Vagina (tissue), 2 donors: ENCODE data around the gene IRF2. TPM values are rescaled to one million over a fixed set of nuclear protein-coding genes. Genes with fewer than 3 reads are reported as not detected.
"Not testable (repeated sequence)": the region's sequence is repeated elsewhere in the genome, so short reads cannot be mapped to it uniquely, and the experiment has no call there.

Experiments used
- DNase-seq, 2 donors: peaks; one replicate each; pipeline ENCODE4 v3.0.0-alpha.2; 2017; ENCODE audit errors: extremely low spot score in 2 of 2
- H3K27ac ChIP-seq: fragments of 200-600 bp; sonication (generic); one replicate; pipeline ENCODE4 v1.5.1; 2019
- H3K27me3 ChIP-seq: fragments of 200-600 bp; sonication (generic); one replicate; pipeline ENCODE4 v1.5.1; 2019
- H3K36me3 ChIP-seq, 2 donors: fragments of 200-600 bp; sonication (generic); one replicate each; pipeline ENCODE4 v1.5.1; 2017 to 2019
- H3K4me1 ChIP-seq: fragments of 200-600 bp; sonication (generic); one replicate; pipeline ENCODE4 v1.5.1; 2019
- H3K4me3 ChIP-seq, 2 donors: fragments of 200-600 bp; sonication (generic); 1 replicate in 1 of 2; 2 replicates in 1 of 2; pipeline ENCODE4 v1.5.1; 2016 to 2019
- H3K9me3 ChIP-seq: fragments of 200-600 bp; sonication (generic); one replicate; pipeline ENCODE4 v1.5.1; 2019
- CTCF ChIP-seq, 3 experiments: fragments of 450-650 bp in 2 of 3; fragments of 200-600 bp in 1 of 3; sonication (generic) in 1 of 3; IDR thresholded peaks; one replicate each; pipeline ENCODE4 v1.5.1; 2017 to 2019; ENCODE audit warnings: antibody characterized with exemption in 3 of 3, mild to moderate bottlenecking in 2 of 3, moderate library complexity in 2 of 3
- POLR2A ChIP-seq, 2 donors: fragments of 450-650 bp; IDR thresholded peaks; one replicate each; pipeline ENCODE4 v1.6.1; 2017; ENCODE audit warnings: antibody characterized with exemption in 2 of 2, mild to moderate bottlenecking in 2 of 2, moderate library complexity in 2 of 2
- POLR2AphosphoS5 ChIP-seq, 2 donors: sonication (generic); formaldehyde crosslinking; IDR thresholded peaks; one replicate each; pipeline ENCODE4 v1.9.0; 2017; ENCODE audit warnings: antibody characterized with exemption in 2 of 2, mild to moderate bottlenecking in 2 of 2, low read depth in 1 of 2; ENCODE audit not compliant: insufficient read depth in 1 of 2
- intact Hi-C: fragments of 100-400 bp; cut with DNase I; formaldehyde crosslinking; loops from one replicate; pipeline ENCODE4 v1.15.1; 2023
- total RNA-seq: library from RNA; depleted of rRNA; stranded (reverse); fragments of >200 nt; gene quantifications from one replicate; pipeline ENCODE4 v1.2.3, GENCODE V29; 2016

IRF2 gene
- total RNA-seq, 1 donor from 2014 or later = 18.7 TPM

- no peak for DNase-seq
- Histone ChIP-seq H3K27me3 (no peaks in the 10 kb centered on the region), H3K4me1 (peaks cover 35% of the 10 kb centered on the region), H3K27ac (peak overlapping the region; percentile 60), H3K9me3 (no peaks in the 10 kb centered on the region), H3K4me3 (no peak overlapping the region), H3K36me3 (no peaks in the 10 kb centered on the region)
- intact Hi-C loops = loop anchor here (5.0 kb wide), 1 partner anchor 38 kb away; no protein-coding TSS in a partner anchor
- TF ChIP-seq POLR2A (IDR thresholded peaks at IDR 0.05) (no peak), CTCF (IDR thresholded peaks at IDR 0.05) (no peak), POLR2AphosphoS5 (IDR thresholded peaks at IDR 0.05; ENCODE audit: insufficient read depth in 1 of 2, low read depth in 1 of 2) (no peak)
Measured at GRCh38 chr4:184344435-184344834, 129.9 kb downstream of the IRF2 start.

GRCh38 chr4:184343502-184344177, 130.7 kb downstream of the IRF2 start:
- peaks cover 35% of the 10 kb centered on the region for H3K4me1 ChIP-seq
- no peaks in the 10 kb centered on the region for H3K27me3 ChIP-seq
- intact Hi-C loops = loop anchor here (5.0 kb wide), 1 partner anchor 39 kb away; no protein-coding TSS in a partner anchor
- no peak for DNase-seq
- peak overlapping the region; percentile 56 for H3K4me3 ChIP-seq
- H3K27ac ChIP-seq = peak overlapping the region; percentile 60
- H3K9me3 ChIP-seq = no peaks in the 10 kb centered on the region
- TF ChIP-seq POLR2A (IDR thresholded peaks at IDR 0.05) (no peak), POLR2AphosphoS5 (IDR thresholded peaks at IDR 0.05; ENCODE audit: insufficient read depth in 1 of 2, low read depth in 1 of 2) (peak; percentile 50 to 67)
- H3K36me3 ChIP-seq = no peaks in the 10 kb centered on the region

- H3K36me3 ChIP-seq, DNase-seq, H3K27me3 ChIP-seq, H3K9me3 ChIP-seq, H3K27ac ChIP-seq: not testable (repeated sequence)
- Histone ChIP-seq H3K4me3 (peak overlapping the region in 1 of 2 donors; percentile 56), H3K4me1 (peaks cover 31% of the 10 kb centered on the region)
- intact Hi-C loops = loop anchor here (5.0 kb wide), 1 partner anchor 39 kb away; no protein-coding TSS in a partner anchor
Measured at GRCh38 chr4:184342857-184343237, 131.5 kb downstream of the IRF2 start.

GRCh38 chr4:184342167-184342856, 132.0 kb downstream of the IRF2 start:
- Histone ChIP-seq H3K27ac (no peak overlapping the region), H3K36me3 (no peaks in the 10 kb centered on the region), H3K4me1 (peaks cover 25% of the 10 kb centered on the region), H3K4me3 (no peak overlapping the region), H3K9me3 (no peaks in the 10 kb centered on the region), H3K27me3 (no peaks in the 10 kb centered on the region)
- intact Hi-C loops = loop anchor here (5.0 kb wide), 1 partner anchor 40 kb away; no protein-coding TSS in a partner anchor
- DNase-seq = no peak
- TF ChIP-seq POLR2AphosphoS5 (IDR thresholded peaks at IDR 0.05; ENCODE audit: insufficient read depth in 1 of 2, low read depth in 1 of 2) (no peak), POLR2A (IDR thresholded peaks at IDR 0.05) (no peak), CTCF (IDR thresholded peaks at IDR 0.05) (no peak)

GRCh38 chr4:184339398-184340193, 134.8 kb downstream of the IRF2 start:
- H3K27me3 ChIP-seq, H3K9me3 ChIP-seq, H3K27ac ChIP-seq, DNase-seq, H3K36me3 ChIP-seq, H3K4me3 ChIP-seq: not testable (repeated sequence)
- H3K4me1 ChIP-seq = peaks cover 18% of the 10 kb centered on the region
- intact Hi-C loops = loop anchor here (5.0 kb wide), 1 partner anchor 43 kb away; no protein-coding TSS in a partner anchor

- H3K36me3 ChIP-seq = no peaks in the 10 kb centered on the region
- no peak for DNase-seq
- H3K4me3 ChIP-seq = no peak overlapping the region
- H3K9me3 ChIP-seq = no peaks in the 10 kb centered on the region
- H3K4me1 ChIP-seq = peaks cover 1% of the 10 kb centered on the region
- no peaks in the 10 kb centered on the region for H3K27me3 ChIP-seq
- H3K27ac ChIP-seq = no peak overlapping the region
- TF ChIP-seq CTCF (IDR thresholded peaks at IDR 0.05) = no peak
- TF ChIP-seq POLR2AphosphoS5 (IDR thresholded peaks at IDR 0.05; ENCODE audit: insufficient read depth in 1 of 2, low read depth in 1 of 2) = no peak
- no peak for TF ChIP-seq POLR2A (IDR thresholded peaks at IDR 0.05)
- intact Hi-C loops = no loop called here
Measured at GRCh38 chr4:184337907-184338306, 136.4 kb downstream of the IRF2 start.
